Neural cell (in vitro differentiated cells): ENCODE results near the gene CHKA. TPM values are rescaled to one million over a fixed set of nuclear protein-coding genes. Genes with fewer than 3 reads are reported as not detected.

ENCODE experiments used
- H2AFZ ChIP-seq: fragments of 200-600, 300-800 bp; sonication (generic), shearing (Covaris generic); 2 replicates; pipeline ENCODE4 v1.6.0; 2014; ENCODE audit warnings: low read depth, mild to moderate bottlenecking, antibody characterized with exemption, low read length, moderate library complexity
- H3F3A ChIP-seq: fragments of 200-600 bp; shearing (Covaris generic); 2 replicates; pipeline ENCODE4 v1.6.1; 2016; ENCODE audit warnings: mild to moderate bottlenecking, moderate library complexity, mixed read lengths, antibody characterized with exemption, low read length; ENCODE audit not compliant: insufficient read depth, poor library complexity, severe bottlenecking
- H3K27ac ChIP-seq: fragments of 200-600, 300-800 bp; sonication (generic), shearing (Covaris generic); 2 replicates; pipeline ENCODE4 v1.5.1; 2014; ENCODE audit warnings: mild to moderate bottlenecking, low read length, moderate library complexity
- H3K27me3 ChIP-seq: fragments of 300-800, 200-600 bp; sonication (generic), shearing (Covaris generic); 2 replicates; pipeline ENCODE4 v1.6.0; 2014; ENCODE audit warnings: mild to moderate bottlenecking, low read depth, low read length, moderate library complexity; ENCODE audit not compliant: insufficient read depth
- H3K36me3 ChIP-seq: fragments of 300-800, 200-600 bp; sonication (generic), shearing (Covaris generic); 2 replicates; pipeline ENCODE4 v1.5.1; 2014; ENCODE audit warnings: mild to moderate bottlenecking, antibody characterized with exemption, low read length, moderate library complexity; ENCODE audit not compliant: insufficient read depth
- H3K4me2 ChIP-seq: fragments of 300-800, 200-600 bp; sonication (generic), shearing (Covaris generic); 2 replicates; pipeline ENCODE4 v1.6.0; 2014; ENCODE audit warnings: mild to moderate bottlenecking, low read length
- H3K4me3 ChIP-seq: fragments of 300-800, 200-600 bp; sonication (generic), shearing (Covaris generic); 2 replicates; pipeline ENCODE4 v1.5.1; 2014; ENCODE audit warnings: mild to moderate bottlenecking, low read length, moderate library complexity
- H3K79me2 ChIP-seq: fragments of 200-600 bp; shearing (Covaris generic); replicated peaks from 2 replicates; pipeline ENCODE4 v1.6.0; 2014; ENCODE audit warnings: mild to moderate bottlenecking, low read length, moderate library complexity; ENCODE audit not compliant: insufficient read depth
- H3K9ac ChIP-seq: fragments of 300-800, 200-600 bp; sonication (generic), shearing (Covaris generic); 2 replicates; pipeline ENCODE4 v1.6.1; 2016; ENCODE audit warnings: mild to moderate bottlenecking, low read length, mixed read lengths
- H3K9me2 ChIP-seq: fragments of 200-600 bp; shearing (Covaris generic); 2 replicates; pipeline ENCODE4 v1.6.1; 2016; ENCODE audit warnings: mild to moderate bottlenecking, low read length, mixed read lengths; ENCODE audit not compliant: insufficient read depth
- H3K9me3 ChIP-seq: fragments of 200-600, 300-800 bp; sonication (generic), shearing (Covaris generic); 2 replicates; pipeline ENCODE4 v1.6.1; 2016; ENCODE audit warnings: mild to moderate bottlenecking, mixed run types, low read length, moderate library complexity, mixed read lengths
- H4K20me1 ChIP-seq: fragments of 200-600 bp; shearing (Covaris generic); 2 replicates; pipeline ENCODE4 v1.6.1; 2016; ENCODE audit warnings: mild to moderate bottlenecking, mixed run types; ENCODE audit not compliant: insufficient read depth
- CTCF ChIP-seq: fragments of 450-650 bp; IDR thresholded peaks from 2 replicates; pipeline ENCODE4 v1.5.1; 2014; ENCODE audit warnings: antibody characterized with exemption, mild to moderate bottlenecking, moderate library complexity; ENCODE audit not compliant: poor library complexity, severe bottlenecking
- EP300 ChIP-seq: fragments of 450-650 bp; conservative IDR thresholded peaks from 2 replicates; pipeline ENCODE4 v1.6.1; 2014; ENCODE audit warnings: antibody characterized with exemption, mild to moderate bottlenecking, moderate library complexity; ENCODE audit not compliant: poor library complexity, severe bottlenecking
- EZH2 ChIP-seq: fragments of 200-600, 300-800 bp; shearing (Covaris generic), sonication (generic); IDR thresholded peaks from 2 replicates; pipeline ENCODE4 v1.6.1; 2014; ENCODE audit warnings: antibody characterized with exemption, low read length, borderline replicate concordance, mild to moderate bottlenecking; ENCODE audit not compliant: insufficient read depth, poor library complexity, severe bottlenecking
- MXI1 ChIP-seq: fragments of 450-650 bp; conservative IDR thresholded peaks from 2 replicates; pipeline ENCODE4 v1.6.1; 2014; ENCODE audit warnings: antibody characterized with exemption, mild to moderate bottlenecking; ENCODE audit not compliant: poor library complexity, severe bottlenecking
- POLR2AphosphoS5 ChIP-seq: IDR thresholded peaks from 2 replicates; pipeline ENCODE4 v1.6.1; 2012
- RAD21 ChIP-seq: fragments of 450-650 bp; conservative IDR thresholded peaks from 2 replicates; pipeline ENCODE4 v1.6.1; 2014; ENCODE audit warnings: antibody characterized with exemption, mild to moderate bottlenecking, moderate library complexity
- REST ChIP-seq: IDR thresholded peaks from 2 replicates; pipeline ENCODE4 v1.6.1; 2012; ENCODE audit warnings: borderline replicate concordance
- SMC3 ChIP-seq: fragments of 450-650 bp; conservative IDR thresholded peaks from 2 replicates; pipeline ENCODE4 v1.6.1; 2014; ENCODE audit warnings: antibody characterized with exemption, mild to moderate bottlenecking, moderate library complexity; ENCODE audit not compliant: poor library complexity
- TAF1 ChIP-seq: IDR thresholded peaks from 2 replicates; pipeline ENCODE4 v1.6.1; 2012; ENCODE audit warnings: low read depth
- polyA plus RNA-seq: library from polyadenylated mRNA; depleted of rRNA; stranded (reverse); fragments of >200 nt; gene quantifications from 2 replicates; pipeline ENCODE4 v1.2.3, GENCODE V29; 2014

CHKA gene
- polyA plus RNA-seq, 1 donor from 2014 or later, result 90.0 TPM

- Histone ChIP-seq H3F3A (no peaks in the 10 kb centered on the region), H3K9ac (no peak overlapping the region), H4K20me1 (no peaks in the 10 kb centered on the region), H3K27me3 (no peaks in the 10 kb centered on the region), H3K9me2 (no peaks in the 10 kb centered on the region), H3K36me3 (no peaks in the 10 kb centered on the region), H3K79me2 (no peaks in the 10 kb centered on the region), H3K9me3 (no peaks in the 10 kb centered on the region), H3K4me3 (no peak overlapping the region), H3K4me2 (no peak overlapping the region), H2AFZ (no peak overlapping the region), H3K27ac (no peak overlapping the region)
- TF ChIP-seq TAF1 (no peak), MXI1 (no peak), CTCF (no peak), REST (no peak), RAD21 (no peak), EP300 (no peak), POLR2AphosphoS5 (no peak), SMC3 (no peak), EZH2 (no peak)
Observed at GRCh38 chr11:68051191-68052136, 69.7 kb downstream of the CHKA start.

GRCh38 chr11:68050371-68050841, 70.8 kb downstream of the CHKA start:
- Histone ChIP-seq H3K9me2 (no peaks in the 10 kb centered on the region), H3K9me3 (no peaks in the 10 kb centered on the region), H3K27me3 (no peaks in the 10 kb centered on the region), H3F3A (no peaks in the 10 kb centered on the region), H3K27ac (no peak overlapping the region), H3K79me2 (no peaks in the 10 kb centered on the region), H4K20me1 (no peaks in the 10 kb centered on the region), H3K4me2 (no peak overlapping the region), H3K9ac (no peak overlapping the region), H3K36me3 (no peaks in the 10 kb centered on the region), H3K4me3 (no peak overlapping the region), H2AFZ (no peak overlapping the region)
- TF ChIP-seq POLR2AphosphoS5, result no peak
- TF ChIP-seq SMC3, result no peak
- TF ChIP-seq REST, result no peak
- no peak for TF ChIP-seq MXI1
- TF ChIP-seq CTCF, result no peak
- no peak for TF ChIP-seq RAD21
- no peak for TF ChIP-seq EZH2
- no peak for TF ChIP-seq TAF1
- no peak for TF ChIP-seq EP300
